Keratinocyte (primary cell): ENCODE results near the gene GMEB2. TPM values are rescaled to one million over a fixed set of nuclear protein-coding genes. Genes with fewer than 3 reads are reported as not detected.

Source experiments
- DNase-seq: peaks from one replicate; pipeline ENCODE4 v3.0.0-alpha.2; 2011; ENCODE audit warnings: low read depth, missing footprints, low spot score
- FAIRE-seq: peaks from 2 replicates; lab custom pipeline; 2011; peaks lifted over from hg19 to GRCh38; lab: Jason Lieb, UNC
- H2AFZ ChIP-seq: 2 replicates; pipeline ENCODE4 v1.6.0; 2012; ENCODE audit warnings: low read length, control low read depth, inconsistent platforms; ENCODE audit not compliant: control insufficient read depth
- H3K27ac ChIP-seq: 2 replicates; pipeline ENCODE4 v1.5.1; 2011; ENCODE audit warnings: low read length; ENCODE audit not compliant: control insufficient read depth, insufficient read depth
- H3K27me3 ChIP-seq: 3 replicates; pipeline ENCODE4 v1.6.0; 2011; ENCODE audit warnings: low read length; ENCODE audit not compliant: control insufficient read depth, insufficient read depth; ENCODE audit errors: extremely low read depth
- H3K36me3 ChIP-seq, 2 experiments: 2 replicates in 1 of 2; 3 replicates in 1 of 2; pipeline ENCODE4 v1.5.1; 2011; ENCODE audit warnings: low read length in 2 of 2, mild to moderate bottlenecking in 1 of 2; ENCODE audit not compliant: control insufficient read depth in 2 of 2, insufficient read depth in 2 of 2; ENCODE audit errors: extremely low read depth in 1 of 2
- H3K4me1 ChIP-seq: 3 replicates; pipeline ENCODE4 v1.5.1; 2011; ENCODE audit warnings: low read length; ENCODE audit not compliant: control insufficient read depth, insufficient read depth; ENCODE audit errors: extremely low read depth
- H3K4me2 ChIP-seq: 3 replicates; pipeline ENCODE4 v1.6.0; 2011; ENCODE audit warnings: low read depth, low read length; ENCODE audit not compliant: control insufficient read depth, insufficient read depth; ENCODE audit errors: extremely low read depth
- H3K4me3 ChIP-seq, 3 experiments: fragments of 200-600 bp in 1 of 3; sonication (generic) in 1 of 3; 2 replicates in 2 of 3; 3 replicates in 1 of 3; pipeline ENCODE4 v1.5.1; 2011 to 2016; ENCODE audit warnings: low read length in 3 of 3, mild to moderate bottlenecking in 3 of 3, control low read depth in 2 of 3, inconsistent platforms in 1 of 3, low read depth in 1 of 3, mixed read lengths in 1 of 3, mixed run types in 1 of 3, moderate library complexity in 1 of 3; ENCODE audit not compliant: control insufficient read depth in 2 of 3, insufficient read depth in 2 of 3; ENCODE audit errors: extremely low read depth in 1 of 3
- H3K79me2 ChIP-seq: 2 replicates; pipeline ENCODE4 v1.6.0; 2012; ENCODE audit warnings: low read length; ENCODE audit not compliant: control insufficient read depth, insufficient read depth
- H3K9ac ChIP-seq: 3 replicates; pipeline ENCODE4 v1.6.0; 2011; ENCODE audit warnings: low read length; ENCODE audit not compliant: control insufficient read depth, insufficient read depth; ENCODE audit errors: extremely low read depth
- H3K9me1 ChIP-seq: 3 replicates; pipeline ENCODE4 v1.6.0; 2011; ENCODE audit warnings: low read length; ENCODE audit not compliant: control insufficient read depth, insufficient read depth; ENCODE audit errors: extremely low read depth
- H3K9me3 ChIP-seq: 2 replicates; pipeline ENCODE4 v1.5.1; 2012; ENCODE audit warnings: low read depth, low read length; ENCODE audit not compliant: control insufficient read depth
- H4K20me1 ChIP-seq: 3 replicates; pipeline ENCODE4 v1.6.0; 2011; ENCODE audit warnings: low read length; ENCODE audit not compliant: control insufficient read depth, insufficient read depth; ENCODE audit errors: extremely low read depth
- CTCF ChIP-seq, 3 experiments: IDR thresholded peaks in 1 of 3; conservative IDR thresholded peaks in 1 of 3; optimal IDR thresholded peaks in 1 of 3; 2 replicates in 2 of 3; 3 replicates in 1 of 3; pipeline versions ENCODE3 to v1.5.1; 2011; ENCODE audit warnings: low read length in 3 of 3, mild to moderate bottlenecking in 3 of 3, moderate library complexity in 2 of 3, control low read depth in 1 of 3, inconsistent platforms in 1 of 3; ENCODE audit not compliant: insufficient read depth in 2 of 3; ENCODE audit errors: extremely low read depth in 1 of 3
- EZH2 ChIP-seq: IDR thresholded peaks from one replicate; pipeline ENCODE4 v1.6.1; 2012; ENCODE audit warnings: inconsistent platforms, mild to moderate bottlenecking, low read length, moderate library complexity
- dilution Hi-C: fragments of 300-500 bp; cut with MboI; formaldehyde crosslinking; loops from one replicate; pipeline ENCODE4 v1.7.0; 2020; ENCODE audit warnings: low sequenced_read_pairs; ENCODE audit not compliant: extremely low pct_ligation_motif_present
- polyA plus RNA-seq, 5 experiments: library from polyadenylated mRNA; depleted of rRNA in 3 of 5; stranded (reverse) in 3 of 5; stranded (forward) in 1 of 5; unstranded in 1 of 5; fragments of >200 nt; gene quantifications; 1 replicate in 1 of 5; 2 replicates in 3 of 5; 3 replicates in 1 of 5; pipeline versions ENCODE4 v1.2.1 to v1.2.3, GENCODE V29; 2011 to 2012; ENCODE audit warnings: missing spikeins in 2 of 5, low read depth in 1 of 5, low replicate concordance in 1 of 5

GMEB2 gene
- polyA plus RNA-seq, 1 donor (not counting 4 experiments of a cell fraction or from before 2014, with no cell fraction given) = 5.1 TPM

DNA sequence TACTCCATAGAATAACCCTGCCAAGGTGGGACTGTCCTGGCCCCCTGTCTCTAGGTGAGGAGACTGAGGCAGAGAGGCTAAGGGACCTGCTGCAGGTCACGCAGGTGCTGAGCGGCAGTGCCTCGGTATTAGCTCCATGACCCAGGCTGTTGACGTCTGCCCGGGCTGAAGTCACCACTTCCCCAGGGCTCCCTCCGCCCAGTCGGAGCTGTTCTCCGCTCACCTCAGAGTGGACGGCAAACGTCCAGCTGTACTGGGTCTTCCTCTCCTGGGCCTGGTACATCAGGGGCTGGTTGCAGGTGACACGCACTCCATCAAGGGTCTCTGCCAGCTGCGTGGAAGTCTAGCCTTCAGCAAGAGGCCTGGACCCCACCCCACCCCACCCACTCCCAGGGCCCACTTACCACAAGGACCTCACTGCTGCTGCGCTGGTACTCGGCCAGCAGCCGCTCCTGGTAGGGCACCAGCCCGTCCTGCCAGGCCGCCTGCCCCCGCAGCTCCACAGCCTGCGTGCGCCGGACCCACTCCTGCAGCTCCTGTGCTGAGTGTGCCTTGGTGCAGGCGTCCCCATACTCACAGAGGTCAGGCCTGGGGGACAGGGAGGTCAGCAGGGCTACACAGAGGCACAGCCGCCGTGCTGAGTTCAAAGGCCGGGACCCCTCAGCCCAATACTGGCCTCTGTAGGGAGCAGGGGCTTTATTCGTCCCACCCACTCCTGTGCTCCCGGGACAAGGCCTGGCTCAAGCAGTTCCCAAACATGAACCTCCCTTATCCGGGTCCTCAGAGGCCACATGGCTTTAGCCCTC is 56.4 kb downstream of the GMEB2 start:
- Histone ChIP-seq H3K36me3 (peaks cover 3 to 22% of the 10 kb centered on the region in 2 experiments), H3K79me2 (peaks cover 22% of the 10 kb centered on the region), H3K27me3 (no peaks in the 10 kb centered on the region), H3K9ac (no peak overlapping the region), H3K9me3 (no peaks in the 10 kb centered on the region), H4K20me1 (peaks cover 5% of the 10 kb centered on the region), H2AFZ (no peak overlapping the region), H3K4me1 (peaks cover 10% of the 10 kb centered on the region), H3K4me3 (no peak overlapping the region), H3K27ac (no peak overlapping the region), H3K9me1 (no peaks in the 10 kb centered on the region), H3K4me2 (no peak overlapping the region)
- dilution Hi-C loops = no loop called here
- no peak for DNase-seq
- FAIRE-seq = no peak
- no peak for TF ChIP-seq EZH2
- TF ChIP-seq CTCF (optimal IDR thresholded peaks at IDR 0.05 in 1 of 3, IDR thresholded peaks at IDR 0.05 in 1 of 3, conservative IDR thresholded peaks at IDR 0.05 in 1 of 3; ENCODE audit: extremely low read depth in 1 of 3, insufficient read depth in 2 of 3, low read length in 3 of 3) = no peak

- Histone ChIP-seq H3K4me3 (no peak overlapping the region), H3K9me1 (no peaks in the 10 kb centered on the region), H3K9me3 (no peaks in the 10 kb centered on the region), H2AFZ (no peak overlapping the region), H3K4me1 (peaks cover 6% of the 10 kb centered on the region), H3K79me2 (peaks cover 23% of the 10 kb centered on the region), H3K4me2 (no peak overlapping the region), H3K9ac (no peak overlapping the region), H3K27ac (no peak overlapping the region), H3K36me3 (peaks cover 3 to 30% of the 10 kb centered on the region in 2 experiments), H3K27me3 (no peaks in the 10 kb centered on the region), H4K20me1 (peaks cover 8% of the 10 kb centered on the region)
- DNase-seq (no peak), FAIRE-seq (no peak)
- dilution Hi-C loops = no loop called here
- no peak for TF ChIP-seq CTCF (optimal IDR thresholded peaks at IDR 0.05 in 1 of 3, IDR thresholded peaks at IDR 0.05 in 1 of 3, conservative IDR thresholded peaks at IDR 0.05 in 1 of 3; ENCODE audit: extremely low read depth in 1 of 3, insufficient read depth in 2 of 3, low read length in 3 of 3)
- TF ChIP-seq EZH2 = no peak
Measured at GRCh38 chr20:63568986-63569949, 57.6 kb downstream of the GMEB2 start.
